Neuronal stem cell (in vitro differentiated cells): ENCODE data around the gene GPAM.

Source experiments
- DNase-seq: peaks from one replicate; pipeline ENCODE4 v3.0.0-alpha.2; 2013; ENCODE audit warnings: low spot score
- H2AFZ ChIP-seq: one replicate; pipeline ENCODE4 v1.6.1; 2013; ENCODE audit warnings: mild to moderate bottlenecking, low read length, inconsistent platforms
- H2AK5ac ChIP-seq: 2 replicates; pipeline ENCODE4 v1.6.1; 2013; ENCODE audit warnings: low read depth, mild to moderate bottlenecking, inconsistent platforms, low read length, moderate library complexity, mixed read lengths
- H2BK120ac ChIP-seq: 2 replicates; pipeline ENCODE4 v1.6.1; 2013; ENCODE audit warnings: low read depth, mild to moderate bottlenecking, inconsistent platforms, low read length, moderate library complexity, mixed read lengths
- H2BK12ac ChIP-seq: one replicate; pipeline ENCODE4 v1.6.1; 2013; ENCODE audit warnings: low read length, inconsistent platforms
- H2BK15ac ChIP-seq: 2 replicates; pipeline ENCODE4 v1.6.1; 2013; ENCODE audit warnings: mild to moderate bottlenecking, low read length, inconsistent platforms, mixed read lengths
- H2BK5ac ChIP-seq: one replicate; pipeline ENCODE4 v1.6.1; 2013; ENCODE audit warnings: inconsistent platforms, mild to moderate bottlenecking, low read length, moderate library complexity
- H3K14ac ChIP-seq: one replicate; pipeline ENCODE4 v1.6.1; 2013; ENCODE audit warnings: low read length, inconsistent platforms
- H3K18ac ChIP-seq: 2 replicates; pipeline ENCODE4 v1.6.1; 2013; ENCODE audit warnings: low read length, inconsistent platforms
- H3K23ac ChIP-seq: 2 replicates; pipeline ENCODE4 v1.6.1; 2013; ENCODE audit warnings: low read depth, mild to moderate bottlenecking, mixed read lengths, low read length, inconsistent platforms; ENCODE audit not compliant: poor library complexity
- H3K27ac ChIP-seq: replicated peaks from 3 replicates; pipeline ENCODE4 v1.5.1; 2013; ENCODE audit warnings: low read length, inconsistent platforms
- H3K27me3 ChIP-seq, 3 experiments: 2 replicates each; pipeline ENCODE4 v1.6.1; 2013; ENCODE audit warnings: low read length in 3 of 3, mild to moderate bottlenecking in 2 of 3, inconsistent platforms in 1 of 3, low read depth in 1 of 3, mixed read lengths in 1 of 3, moderate library complexity in 1 of 3; ENCODE audit not compliant: control insufficient read depth in 3 of 3, insufficient read depth in 3 of 3
- H3K36me3 ChIP-seq, 2 donors: replicated peaks in 1 of 2; 2 replicates each; pipeline ENCODE4 v1.6.1; 2013; ENCODE audit warnings: low read length in 2 of 2; ENCODE audit not compliant: control insufficient read depth in 2 of 2, insufficient read depth in 2 of 2
- H3K4ac ChIP-seq: 2 replicates; pipeline ENCODE4 v1.6.1; 2013; ENCODE audit warnings: inconsistent platforms, mild to moderate bottlenecking, low read length, moderate library complexity
- H3K4me1 ChIP-seq, 2 donors: 1 replicate in 1 of 2; 2 replicates in 1 of 2; pipeline ENCODE4 v1.6.1; 2013; ENCODE audit warnings: low read length in 2 of 2, low read depth in 1 of 2; ENCODE audit not compliant: control insufficient read depth in 2 of 2, insufficient read depth in 1 of 2
- H3K4me2 ChIP-seq: one replicate; pipeline ENCODE4 v1.6.1; 2013; ENCODE audit warnings: mild to moderate bottlenecking, low read length, inconsistent platforms; ENCODE audit not compliant: insufficient read depth, poor library complexity, severe bottlenecking
- H3K4me3 ChIP-seq, 2 donors: 2 replicates each; pipeline ENCODE4 v1.5.1; 2013; ENCODE audit warnings: low read length in 2 of 2, mild to moderate bottlenecking in 2 of 2, inconsistent platforms in 1 of 2, moderate library complexity in 1 of 2
- H3K79me1 ChIP-seq: one replicate; pipeline ENCODE4 v1.6.1; 2013; ENCODE audit warnings: low read depth, mild to moderate bottlenecking, inconsistent platforms, low read length, moderate library complexity
- H3K9ac ChIP-seq: one replicate; pipeline ENCODE4 v1.6.1; 2013; ENCODE audit warnings: mild to moderate bottlenecking, low read depth, low read length, inconsistent platforms; ENCODE audit not compliant: poor library complexity
- H3K9me3 ChIP-seq, 2 donors: replicated peaks in 1 of 2; 2 replicates each; pipeline versions ENCODE3 to v1.6.1; 2013; ENCODE audit warnings: low read length in 2 of 2, mild to moderate bottlenecking in 2 of 2, inconsistent platforms in 1 of 2, low read depth in 1 of 2, mixed read lengths in 1 of 2, moderate library complexity in 1 of 2; ENCODE audit not compliant: control insufficient read depth in 2 of 2, insufficient read depth in 1 of 2
- H4K8ac ChIP-seq: one replicate; pipeline ENCODE4 v1.6.1; 2013; ENCODE audit warnings: low read depth, mild to moderate bottlenecking, inconsistent platforms, low read length, moderate library complexity
- H4K91ac ChIP-seq: one replicate; pipeline ENCODE4 v1.6.1; 2013; ENCODE audit warnings: low read length, low read depth, mild to moderate bottlenecking, inconsistent platforms; ENCODE audit not compliant: poor library complexity
- WGBS, 2 donors: extraction: QIAGEN DNeasy Blood & Tissue Kit; methylation state at CpG; one replicate each; pipeline ENCODE4 v1.1.7; 2013; ENCODE audit warnings: missing lambda C conversion rate in 2 of 2, mixed read lengths in 1 of 2; ENCODE audit not compliant: insufficient read length in 2 of 2, insufficient replicate concordance in 1 of 2; ENCODE audit errors: extremely low coverage in 2 of 2; 5-methylcytosine and 5-hydroxymethylcytosine counted together

The GPAM gene

DNA sequence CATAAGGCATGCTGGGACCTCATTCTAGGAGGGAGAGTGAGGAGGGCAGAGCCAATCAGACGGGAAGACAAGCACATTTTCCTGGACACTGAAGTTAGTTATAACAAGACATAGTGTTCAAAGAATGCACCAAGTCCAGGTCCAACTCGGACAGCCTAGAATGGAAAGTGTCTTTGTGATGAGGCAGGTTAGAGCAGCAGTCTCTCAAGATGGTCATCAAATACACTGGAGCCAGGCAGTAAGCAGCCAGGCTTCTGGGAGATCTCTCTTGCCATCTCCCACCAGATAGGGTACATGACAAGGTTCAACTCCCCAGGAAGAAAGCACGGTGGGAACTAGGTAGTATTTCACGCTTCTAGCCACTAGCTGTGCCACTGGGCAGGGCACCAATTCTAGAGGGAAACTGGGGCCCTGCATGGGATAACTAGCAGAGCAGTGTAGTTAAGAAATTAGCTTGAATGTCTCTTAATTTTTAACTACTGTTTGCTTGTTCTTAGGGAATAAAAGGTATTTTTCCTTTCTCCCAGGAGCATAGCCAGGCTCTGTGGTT, 7.6 kb upstream of the GPAM start:
- Histone ChIP-seq H4K8ac (no peak overlapping the region), H3K4me1 (no peaks in the 10 kb centered on the region), H2AK5ac (no peak overlapping the region), H3K4me2 (no peak overlapping the region), H4K91ac (no peak overlapping the region), H3K79me1 (no peaks in the 10 kb centered on the region), H3K27ac (no peak overlapping the region), H3K18ac (no peak overlapping the region), H3K23ac (no peak overlapping the region), H2BK120ac (no peak overlapping the region), H3K14ac (no peak overlapping the region), H2AFZ (no peak overlapping the region), H2BK15ac (no peak overlapping the region), H3K27me3 (peaks cover 0 to 12% (median 0%) of the 10 kb centered on the region in 3 experiments), H2BK5ac (no peak overlapping the region), H2BK12ac (no peak overlapping the region), H3K9me3 (peaks cover 0 to 4% of the 10 kb centered on the region in 2 donors), H3K4ac (no peak overlapping the region), H3K9ac (no peak overlapping the region), H3K4me3 (no peak overlapping the region), H3K36me3 (no peaks in the 10 kb centered on the region)
- WGBS, 2 donors = no CpG with 5 or more reads among the region's 4 CpGs
- DNase-seq = no peak

DNA sequence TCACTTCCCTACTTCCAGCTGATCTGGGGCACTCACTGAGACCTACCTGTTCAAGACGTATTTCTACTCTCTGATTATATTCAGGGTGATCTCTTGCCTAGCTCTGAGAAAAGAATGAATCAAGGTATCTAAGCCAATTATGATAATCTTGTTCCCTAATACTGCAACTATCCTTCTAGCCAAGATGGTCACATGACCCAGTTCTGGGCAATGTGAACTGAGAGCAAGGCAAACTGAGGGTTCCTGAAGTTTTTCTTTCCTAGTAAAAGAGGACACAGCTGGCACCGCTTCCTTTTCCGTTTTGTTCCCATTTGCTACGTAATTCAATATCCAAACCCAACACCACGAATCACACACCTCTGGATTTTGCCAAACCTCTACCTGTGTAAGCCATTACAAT, 5.9 kb upstream of the GPAM start:
- H2BK15ac ChIP-seq = no peak overlapping the region
- no peaks in the 10 kb centered on the region for H3K4me1 ChIP-seq
- H3K4ac ChIP-seq = no peak overlapping the region
- H4K8ac ChIP-seq = no peak overlapping the region
- no peak overlapping the region for H4K91ac ChIP-seq
- no peak overlapping the region for H3K4me3 ChIP-seq
- no peak overlapping the region for H3K4me2 ChIP-seq
- H2BK12ac ChIP-seq = no peak overlapping the region
- no peak overlapping the region for H3K9ac ChIP-seq
- no peak overlapping the region for H2BK120ac ChIP-seq
- H2AFZ ChIP-seq = no peak overlapping the region
- no peak overlapping the region for H2BK5ac ChIP-seq
- H3K27me3 ChIP-seq = peaks cover 0 to 12% (median 0%) of the 10 kb centered on the region in 3 experiments
- H2AK5ac ChIP-seq = no peak overlapping the region
- DNase-seq = no peak
- WGBS, 2 donors = no CpG with 5 or more reads among the region's 5 CpGs
- H3K27ac ChIP-seq = no peak overlapping the region
- no peak overlapping the region for H3K23ac ChIP-seq
- H3K79me1 ChIP-seq = no peaks in the 10 kb centered on the region
- no peak overlapping the region for H3K14ac ChIP-seq
- H3K36me3 ChIP-seq = no peaks in the 10 kb centered on the region
- no peak overlapping the region for H3K18ac ChIP-seq
- peaks cover 0 to 14% of the 10 kb centered on the region in 2 donors for H3K9me3 ChIP-seq

DNA sequence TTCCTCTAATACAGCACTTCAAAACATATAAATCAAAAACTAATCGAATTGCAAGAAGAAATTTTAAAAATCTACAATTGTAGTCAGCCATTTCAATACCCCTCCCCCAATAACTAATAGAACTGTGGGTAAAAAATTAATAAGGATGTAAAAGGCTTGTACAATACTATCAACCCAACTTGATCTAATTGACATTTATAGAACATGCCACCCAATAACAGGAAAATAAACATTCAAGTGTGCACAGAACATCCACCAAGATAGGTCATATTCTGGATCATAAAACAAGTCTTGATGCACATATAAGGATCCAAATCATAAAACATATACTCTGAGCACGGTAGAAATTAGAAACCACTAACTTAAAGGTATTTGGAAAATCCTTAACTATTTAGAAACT, 4.0 kb upstream of the GPAM start:
- Histone ChIP-seq H2BK15ac (no peak overlapping the region), H3K4me1 (peaks cover 3% of the 10 kb centered on the region in 2 donors), H2AK5ac (no peak overlapping the region), H3K27me3 (peaks cover 0 to 12% (median 0%) of the 10 kb centered on the region in 3 experiments), H2BK120ac (no peak overlapping the region), H3K18ac (no peak overlapping the region), H3K4me3 (no peak overlapping the region), H2BK12ac (no peak overlapping the region), H3K4me2 (no peak overlapping the region), H3K9me3 (peaks cover 0 to 14% of the 10 kb centered on the region in 2 donors), H3K14ac (no peak overlapping the region), H4K91ac (no peak overlapping the region), H3K36me3 (no peaks in the 10 kb centered on the region), H3K79me1 (peaks cover 2% of the 10 kb centered on the region), H3K27ac (no peak overlapping the region), H3K4ac (no peak overlapping the region), H4K8ac (no peak overlapping the region), H2AFZ (no peak overlapping the region), H2BK5ac (no peak overlapping the region), H3K23ac (no peak overlapping the region), H3K9ac (no peak overlapping the region)
- WGBS, 2 donors = no CpG with 5 or more reads among the region's 2 CpGs
- DNase-seq = no peak

DNA sequence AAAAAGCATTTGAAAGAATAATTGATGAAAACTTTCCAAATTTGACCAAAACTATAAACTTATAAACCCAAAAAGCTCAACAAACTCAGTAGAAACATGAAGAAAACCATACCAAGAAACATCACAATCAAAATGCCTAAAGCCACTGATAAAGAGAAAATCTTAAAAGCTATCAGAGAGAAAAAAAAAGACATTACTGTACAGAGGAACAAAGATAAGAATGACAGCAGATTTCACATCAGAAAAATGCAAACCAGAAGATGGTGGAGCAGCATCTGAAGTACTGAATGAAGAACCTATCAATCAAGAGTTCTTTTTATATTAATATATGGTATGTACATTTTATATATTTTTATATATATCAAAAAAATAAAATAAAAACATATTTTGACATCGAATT, 2.4 kb upstream of the GPAM start:
- Histone ChIP-seq H2BK15ac (no peak overlapping the region), H2BK12ac (no peak overlapping the region), H2BK120ac (no peak overlapping the region), H3K79me1 (peaks cover 2% of the 10 kb centered on the region), H3K9ac (no peak overlapping the region), H3K18ac (no peak overlapping the region), H3K4ac (no peak overlapping the region), H3K27me3 (peaks cover 0 to 5% (median 0%) of the 10 kb centered on the region in 3 experiments), H3K14ac (no peak overlapping the region), H3K4me2 (no peak overlapping the region), H3K4me1 (peaks cover 3% of the 10 kb centered on the region in 2 donors), H3K9me3 (peaks cover 0 to 14% of the 10 kb centered on the region in 2 donors), H3K4me3 (no peak overlapping the region), H2AFZ (no peak overlapping the region), H4K91ac (no peak overlapping the region), H3K36me3 (peaks cover 0 to 2% of the 10 kb centered on the region in 2 donors), H4K8ac (no peak overlapping the region), H3K27ac (no peak overlapping the region), H2BK5ac (no peak overlapping the region), H2AK5ac (no peak overlapping the region), H3K23ac (no peak overlapping the region)
- DNase-seq = no peak
- no CpG with 5 or more reads among the region's 1 CpG for WGBS, 2 donors
